DMS 273 treated with DMSO at 0.1 percent for 48 hours (cell line): ENCODE results near the gene CELA2A.
A peak's percentile ranks its signal among the peaks of the same experiment; 100 is the strongest.

Experiments
- DNase-seq: peaks from one replicate; lab custom pipeline; 2025; lab: John Stamatoyannopoulos, UW

The CELA2A gene

DNA sequence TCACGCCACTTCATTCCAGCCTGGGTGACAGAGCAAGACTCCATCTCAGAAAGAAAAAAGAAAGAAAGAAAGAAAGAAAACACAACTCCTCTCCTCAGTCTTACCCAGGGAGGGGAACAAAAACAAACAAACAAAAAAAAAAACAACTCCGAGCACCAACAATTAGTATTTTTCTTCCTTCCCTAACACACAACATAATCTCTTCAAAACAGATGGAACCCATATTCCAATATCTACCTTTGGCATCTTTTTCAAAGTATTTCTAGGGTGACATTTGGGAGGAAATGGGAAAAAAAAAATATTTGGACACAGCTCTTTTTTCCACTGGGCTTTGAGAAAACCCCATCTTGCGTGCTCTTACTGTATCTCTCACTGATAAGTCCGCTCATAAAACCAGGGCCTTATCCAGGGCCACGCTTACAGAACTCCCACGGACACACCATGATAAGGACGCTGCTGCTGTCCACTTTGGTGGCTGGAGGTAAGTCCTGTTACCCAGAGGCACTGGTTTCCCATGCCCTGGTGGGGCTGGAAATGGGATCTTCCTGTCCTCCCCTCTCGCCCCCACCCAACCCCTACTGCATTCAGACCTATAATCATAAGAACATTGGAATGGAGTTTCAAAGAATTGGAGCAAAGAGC is at the start of gene CELA2A:
Gene CELA2A, plus strand, starts transcription at position 420 of the 642 bp plus-strand sequence. Its CDS starts 22 bp downstream, at position 442.
- no peak for DNase-seq

DNA sequence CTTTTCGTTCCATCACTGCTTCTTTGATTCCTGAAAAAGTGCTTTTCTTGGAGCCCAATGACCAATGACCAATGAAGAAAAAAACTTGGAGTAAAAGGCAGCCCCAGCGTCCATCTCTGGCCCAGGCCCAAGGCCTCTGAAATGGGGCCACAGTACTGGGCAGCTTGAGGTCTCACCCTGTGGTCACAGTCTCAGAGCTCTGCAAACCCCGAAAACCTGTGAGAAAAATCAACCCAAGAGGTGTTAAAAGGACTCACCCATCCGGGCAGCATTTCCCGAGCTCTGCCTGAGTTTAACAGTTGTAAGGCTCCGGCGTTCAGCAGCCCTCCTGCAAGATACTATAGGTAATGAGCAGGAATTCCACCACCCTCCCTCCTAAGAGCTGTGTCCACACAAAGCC is 49.0 kb upstream of the CELA2A start:
- DNase-seq, result no peak

GRCh38 chr1:15408890-15409387 is 47.6 kb upstream of the CELA2A start:
- DNase-seq, result no peak

- peak; percentile 31 for DNase-seq
Measured at GRCh38 chr1:15409388-15410222, 46.9 kb upstream of the CELA2A start, which contains the start of gene EFHD2. EFHD2 (plus strand) TSS chr1:15409888; CDS start chr1:15409972, 84 bp downstream.

DNA sequence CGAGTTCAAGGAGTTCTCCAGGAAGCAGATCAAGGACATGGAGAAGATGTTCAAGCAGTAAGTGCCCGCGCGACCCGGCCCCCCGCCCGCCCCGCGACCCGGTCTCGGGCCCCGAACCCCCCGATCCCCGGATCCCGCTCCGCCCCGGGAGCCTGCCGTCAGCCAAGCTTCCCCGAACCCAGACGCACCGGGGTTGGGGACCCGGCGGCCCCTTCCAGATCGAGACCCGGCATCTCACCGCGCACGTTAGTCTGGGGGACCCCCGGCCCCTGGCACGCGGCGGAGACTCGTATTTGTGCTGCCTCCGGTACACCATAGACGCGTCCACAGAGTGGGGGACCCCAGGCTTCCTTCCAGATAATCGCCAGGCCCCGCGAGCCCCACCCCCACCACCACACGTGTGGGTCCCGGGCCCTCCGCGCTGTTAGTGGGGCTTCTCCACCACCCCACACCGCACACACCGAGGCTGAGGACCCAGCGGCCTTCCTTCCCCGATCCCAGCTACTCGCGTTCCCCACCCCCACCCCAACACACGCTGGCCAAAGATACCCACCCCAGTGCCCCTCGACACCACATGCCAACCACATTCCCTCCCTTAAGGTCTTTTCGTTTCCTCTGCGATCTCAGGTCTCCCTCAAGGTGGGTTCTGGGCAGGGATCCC is 46.2 kb upstream of the CELA2A start:
- DNase-seq, result no peak

DNA sequence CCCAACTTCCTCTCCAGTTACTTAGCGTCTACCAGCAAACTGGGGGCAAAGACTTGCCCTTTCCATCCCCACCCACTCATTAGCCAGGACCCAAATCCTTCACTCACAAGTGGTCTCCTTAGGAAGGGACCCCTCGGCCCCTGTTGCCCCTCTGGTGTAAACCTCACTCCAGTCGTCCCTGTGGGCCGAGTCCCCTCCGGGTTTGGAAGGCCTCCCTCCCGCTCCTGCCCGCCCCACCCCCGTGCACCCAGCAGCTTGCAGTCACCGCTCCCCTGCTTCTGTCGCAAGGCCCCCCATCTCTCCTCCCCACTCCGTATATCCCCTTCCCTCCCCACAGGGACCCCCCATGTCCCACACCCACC is 45.7 kb upstream of the CELA2A start:
- no peak for DNase-seq

- DNase-seq, result no peak
Measured at GRCh38 chr1:15411593-15412137, 44.9 kb upstream of the CELA2A start.

GRCh38 chr1:15412175-15412800 is 44.2 kb upstream of the CELA2A start:
- DNase-seq, result no peak

GRCh38 chr1:15412843-15413242 is 43.7 kb upstream of the CELA2A start:
- no peak for DNase-seq

DNA sequence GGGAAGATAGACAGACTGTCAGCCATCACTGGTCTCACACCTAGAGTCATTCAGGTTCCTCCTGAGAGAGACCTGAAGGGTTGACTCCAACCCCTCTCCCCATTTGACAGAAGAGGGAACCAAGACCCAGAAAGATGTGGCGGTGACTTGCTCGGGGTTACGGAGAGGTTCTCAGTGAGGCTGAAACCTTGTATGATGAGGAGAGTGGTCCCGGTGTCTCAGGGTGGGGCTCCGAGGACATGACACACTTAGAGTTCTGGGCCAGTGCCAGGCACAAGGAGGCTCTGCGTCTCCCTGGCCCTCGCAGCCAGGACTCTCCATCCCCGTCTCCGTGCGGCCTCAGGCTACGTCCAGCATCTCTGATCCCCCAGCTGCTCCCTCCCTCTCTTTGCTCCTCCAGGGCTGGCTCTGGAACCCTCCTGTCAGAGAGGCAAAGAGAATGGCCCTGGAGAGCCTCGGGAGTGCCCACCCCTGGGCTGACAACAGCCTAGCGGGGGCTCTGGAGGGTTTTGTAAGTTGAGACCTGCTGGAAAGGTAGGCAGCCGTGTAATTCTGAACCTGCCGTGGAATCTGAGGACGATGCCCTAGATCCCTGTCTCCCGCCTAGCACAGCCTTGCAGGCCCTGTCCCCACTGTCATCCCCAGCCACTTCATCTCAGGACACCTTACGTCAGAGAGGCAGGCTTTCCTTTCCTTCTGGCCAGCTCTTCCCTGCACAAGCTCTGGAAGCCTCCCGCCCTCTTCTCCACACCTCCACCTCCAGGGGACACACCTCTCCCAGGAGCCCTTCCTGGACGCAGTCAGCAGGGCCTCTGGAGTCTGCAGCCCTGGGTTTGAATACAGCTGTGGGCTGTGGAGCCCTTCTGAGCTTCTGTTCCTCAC is 42.7 kb upstream of the CELA2A start:
- DNase-seq, result no peak

DNA sequence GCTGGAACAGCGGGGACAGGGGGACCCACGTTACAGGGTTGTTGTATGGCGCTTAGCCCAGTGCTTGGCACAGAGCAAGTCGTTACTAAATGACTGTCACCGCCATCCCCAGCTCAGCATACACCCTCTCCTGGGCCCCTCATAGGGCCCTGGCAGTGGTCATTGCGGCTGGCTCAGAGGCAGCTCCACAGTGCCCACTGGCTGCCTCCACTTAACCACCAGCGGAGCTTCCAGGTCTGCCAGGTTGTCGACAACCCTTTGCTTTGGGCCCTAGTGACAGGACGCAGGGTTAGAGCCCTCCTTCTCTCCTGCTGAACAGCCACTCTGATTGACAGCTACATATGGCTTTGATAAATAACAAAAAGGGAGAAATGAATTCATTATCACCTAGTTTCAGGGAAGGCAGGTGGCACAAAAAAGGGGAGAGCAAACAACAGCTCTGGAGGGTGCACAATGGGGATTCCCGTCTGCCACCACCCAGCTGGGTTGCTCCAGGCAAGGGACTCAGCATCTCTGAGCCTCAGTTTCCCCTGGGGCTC is 42.0 kb upstream of the CELA2A start:
- no peak for DNase-seq

- DNase-seq, result no peak
Measured at GRCh38 chr1:15417059-15417934, 39.2 kb upstream of the CELA2A start.

DNA sequence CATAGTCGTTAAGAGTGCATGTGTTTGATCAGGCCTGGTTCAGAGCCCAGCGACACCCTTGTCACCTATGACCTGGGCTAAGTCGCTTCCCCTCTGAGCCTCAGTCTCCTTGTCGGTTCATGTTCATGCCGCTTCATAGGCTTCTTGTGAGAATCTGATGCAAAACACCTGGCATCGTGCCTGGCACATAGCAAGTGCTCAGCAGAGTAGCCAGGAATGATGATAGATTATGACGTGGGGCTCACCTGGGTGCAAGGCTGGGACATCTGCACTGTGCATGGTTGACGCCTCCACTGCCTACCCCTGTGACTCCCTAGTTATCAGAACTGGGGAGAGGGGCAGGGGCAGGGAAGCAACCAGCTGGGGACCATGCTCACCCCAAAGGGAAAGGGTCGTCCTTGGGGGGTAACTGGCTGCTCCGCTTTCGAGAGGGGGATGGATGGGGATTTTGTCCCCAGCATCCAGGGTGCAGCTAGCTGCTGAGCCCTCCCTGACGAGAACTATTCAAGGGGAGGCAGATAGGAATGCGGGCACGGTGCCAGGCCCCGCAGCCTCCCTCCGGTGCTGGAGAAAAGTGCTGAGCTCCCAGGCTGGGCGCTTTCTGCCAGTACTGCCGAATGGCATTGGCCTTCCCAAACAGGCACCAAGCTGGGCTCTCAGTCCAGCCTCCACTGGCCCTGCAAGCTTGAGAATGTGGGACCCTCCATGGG is 37.6 kb upstream of the CELA2A start:
- DNase-seq, result no peak

DNA sequence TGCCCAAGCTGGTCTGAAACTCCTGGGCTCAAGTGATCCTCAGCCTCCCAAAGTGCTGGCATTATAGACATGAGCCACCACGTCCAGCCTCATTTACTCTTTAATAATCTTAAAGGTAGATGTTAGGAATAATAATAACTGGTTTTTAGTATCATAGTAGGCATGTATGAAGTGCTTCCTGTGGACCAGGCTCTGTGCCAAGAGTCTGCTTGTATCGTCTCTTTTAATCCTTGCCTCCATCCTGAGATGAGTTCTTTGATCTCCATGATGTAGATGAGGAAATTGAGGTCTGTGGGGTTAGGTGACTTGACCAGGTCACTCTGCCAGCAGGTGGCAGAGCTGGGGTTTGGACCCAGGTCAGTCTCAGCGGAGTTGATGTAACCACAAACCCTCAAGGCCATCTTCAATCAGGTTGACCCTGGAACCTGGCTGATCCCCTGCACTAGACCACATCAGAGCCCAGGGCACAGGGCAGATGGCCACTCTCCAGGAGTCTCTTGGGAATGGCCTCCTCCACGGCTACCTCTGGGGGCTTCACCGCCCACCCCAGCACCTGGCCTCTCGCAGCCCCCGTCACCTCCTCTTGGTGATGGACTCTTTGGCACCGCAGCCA is 35.6 kb upstream of the CELA2A start:
- no peak for DNase-seq

- DNase-seq, result no peak
Measured at GRCh38 chr1:15422871-15423270, 33.7 kb upstream of the CELA2A start.

- DNase-seq, result no peak
Measured at GRCh38 chr1:15423355-15424077, 33.0 kb upstream of the CELA2A start.

DNA sequence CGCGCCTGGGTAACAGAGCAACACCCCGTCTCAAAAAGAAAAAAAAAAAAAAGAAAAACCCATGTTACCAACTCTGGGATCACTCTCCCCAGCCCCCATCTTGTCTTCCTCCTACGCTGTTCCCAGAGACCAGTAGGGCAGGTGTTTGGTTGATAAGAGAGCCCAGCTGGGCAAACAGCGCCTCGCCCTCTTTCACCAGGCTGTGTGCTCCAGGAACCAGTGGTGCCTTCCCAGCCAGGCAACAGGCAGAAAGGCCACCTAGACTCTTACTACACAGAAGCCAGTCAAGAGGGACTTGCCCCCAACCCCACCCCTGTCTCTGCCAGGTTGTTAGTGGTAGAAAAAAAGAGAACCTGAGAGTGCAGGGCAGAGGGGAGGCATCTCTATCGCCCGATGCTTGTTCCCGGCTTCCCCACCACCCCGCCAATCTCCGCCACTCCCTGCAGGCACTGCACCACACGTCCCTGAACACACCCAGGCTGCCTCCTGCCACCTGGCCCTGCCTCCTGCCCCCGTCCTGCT is 32.3 kb upstream of the CELA2A start:
- no peak for DNase-seq

- DNase-seq, result no peak
Measured at GRCh38 chr1:15424981-15425380, 31.6 kb upstream of the CELA2A start.
